ENCODE data around the gene TMEM119. TPM values are rescaled to one million over a fixed set of nuclear protein-coding genes. Genes with fewer than 3 reads are reported as not detected.

Gene TMEM119
- total and polyA plus RNA-seq, 12 donors, result 3.1 to 14.8 (median 6.6) TPM

DNA sequence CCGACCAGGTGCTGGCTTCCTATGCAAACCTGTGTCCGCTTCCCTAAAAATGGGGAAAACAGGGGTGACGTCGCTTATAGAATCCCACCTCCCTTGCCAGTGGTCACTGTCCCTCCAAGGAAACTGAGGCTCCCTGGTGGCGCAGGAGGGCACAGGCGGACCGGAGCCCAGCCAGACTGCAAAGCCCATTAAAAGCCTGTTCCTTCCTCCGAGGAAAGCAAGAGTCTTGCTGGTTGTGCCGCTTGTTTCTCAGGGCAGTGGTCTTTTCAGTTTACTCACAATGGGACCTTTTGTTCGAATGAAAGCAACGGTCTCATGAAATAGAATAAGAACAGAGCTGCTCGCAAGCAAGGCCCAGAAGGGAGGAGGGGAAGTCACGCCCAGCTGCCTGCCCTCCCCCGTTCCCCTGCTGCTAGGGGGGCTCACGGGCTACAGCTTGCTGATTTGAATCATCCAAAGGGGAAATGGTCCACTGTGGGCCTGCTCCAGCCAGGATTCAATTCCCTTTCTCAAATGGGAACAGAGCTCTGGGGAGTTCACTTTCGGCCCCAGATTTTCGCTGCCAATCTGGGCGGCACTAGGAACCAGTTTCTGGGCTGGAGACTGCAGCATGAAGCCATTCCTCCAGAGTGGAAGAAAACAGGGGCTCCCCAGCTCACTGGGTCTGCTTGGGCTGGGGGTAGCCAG is 40.4 kb upstream of the TMEM119 start:
- intact Hi-C loops (cut with DNase I), result no loop called here
- DNase-seq, result peak in 2 of 7 donors; percentile 43 to 49
- Histone ChIP-seq H3K9me3 (replicated peaks in 1 of 3) (no peaks in the 10 kb centered on the region), H3K27ac (peak overlapping the region in 3 of 5 donors; percentile 12 to 44 (median 14)), H3K4me3 (no peak overlapping the region), H3K36me3 (replicated peaks in 1 of 2) (no peaks in the 10 kb centered on the region), H3K4me1 (replicated peaks in 1 of 2) (peaks cover under 1 to 36% of the 10 kb centered on the region in 2 donors), H3K27me3 (no peaks in the 10 kb centered on the region)
- WGBS, 4 donors, result 43 to 53% (median 49%) methylated on average over 15 to 18 of the region's 18 CpGs
- no peak for TF ChIP-seq POLR2A (IDR thresholded peaks at IDR 0.05)
- TF ChIP-seq, protein P1, sequence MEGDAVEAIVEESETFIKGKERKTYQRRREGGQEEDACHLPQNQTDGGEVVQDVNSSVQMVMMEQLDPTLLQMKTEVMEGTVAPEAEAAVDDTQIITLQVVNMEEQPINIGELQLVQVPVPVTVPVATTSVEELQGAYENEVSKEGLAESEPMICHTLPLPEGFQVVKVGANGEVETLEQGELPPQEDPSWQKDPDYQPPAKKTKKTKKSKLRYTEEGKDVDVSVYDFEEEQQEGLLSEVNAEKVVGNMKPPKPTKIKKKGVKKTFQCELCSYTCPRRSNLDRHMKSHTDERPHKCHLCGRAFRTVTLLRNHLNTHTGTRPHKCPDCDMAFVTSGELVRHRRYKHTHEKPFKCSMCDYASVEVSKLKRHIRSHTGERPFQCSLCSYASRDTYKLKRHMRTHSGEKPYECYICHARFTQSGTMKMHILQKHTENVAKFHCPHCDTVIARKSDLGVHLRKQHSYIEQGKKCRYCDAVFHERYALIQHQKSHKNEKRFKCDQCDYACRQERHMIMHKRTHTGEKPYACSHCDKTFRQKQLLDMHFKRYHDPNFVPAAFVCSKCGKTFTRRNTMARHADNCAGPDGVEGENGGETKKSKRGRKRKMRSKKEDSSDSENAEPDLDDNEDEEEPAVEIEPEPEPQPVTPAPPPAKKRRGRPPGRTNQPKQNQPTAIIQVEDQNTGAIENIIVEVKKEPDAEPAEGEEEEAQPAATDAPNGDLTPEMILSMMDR (IDR thresholded peaks at IDR 0.05), result no peak

DNA sequence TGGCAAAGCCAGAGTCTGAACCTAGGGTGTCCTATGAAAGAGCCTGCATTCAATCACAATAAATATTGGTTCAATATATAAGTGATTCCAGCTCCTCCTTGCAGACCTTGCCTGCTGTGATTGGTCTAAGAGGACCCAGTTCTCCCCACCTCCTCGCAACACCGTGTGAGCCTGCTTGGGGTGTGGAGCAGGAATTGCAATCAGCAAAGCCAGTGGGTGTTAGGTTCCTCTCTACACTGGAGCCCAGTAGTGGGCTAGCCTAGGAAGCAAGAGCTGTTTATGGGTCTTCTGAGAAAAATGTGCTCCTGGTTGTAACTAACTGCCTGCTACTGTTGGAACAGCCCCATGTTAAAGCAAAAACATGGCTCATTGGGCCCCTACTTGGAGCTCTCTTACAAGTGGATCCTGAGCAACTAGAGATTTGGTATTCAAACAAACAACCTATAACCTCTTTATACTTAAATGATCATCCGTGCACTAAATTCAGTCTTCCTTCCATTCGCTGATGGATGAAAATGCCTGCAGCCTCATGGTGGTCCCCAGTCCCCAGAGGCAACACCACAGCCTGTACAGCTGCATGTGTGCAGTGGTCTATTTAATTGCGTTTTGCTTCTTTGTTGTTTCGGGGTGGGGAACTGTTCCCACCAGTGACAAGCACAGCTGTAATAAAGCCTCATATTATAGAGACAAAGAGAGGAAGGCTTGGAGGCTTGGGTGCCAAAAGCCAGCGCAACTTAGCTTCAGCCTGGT is 39.5 kb upstream of the TMEM119 start:
- no peaks in the 10 kb centered on the region for H3K9me3 ChIP-seq (replicated peaks in 1 of 3)
- TF ChIP-seq POLR2A (IDR thresholded peaks at IDR 0.05), result no peak
- TF ChIP-seq, protein P1 (IDR thresholded peaks at IDR 0.05), result no peak
- H3K27me3 ChIP-seq, result no peaks in the 10 kb centered on the region
- no peak overlapping the region for H3K27ac ChIP-seq
- intact Hi-C loops (cut with DNase I), result no loop called here
- no peaks in the 10 kb centered on the region for H3K36me3 ChIP-seq (replicated peaks in 1 of 2)
- H3K4me1 ChIP-seq (replicated peaks in 1 of 2), result peaks cover 0 to 31% of the 10 kb centered on the region in 2 donors
- DNase-seq, result no peak
- WGBS, 4 donors, result 69 to 74% (median 73%) methylated on average over 5 to 7 of the region's 7 CpGs
- no peak overlapping the region for H3K4me3 ChIP-seq

DNA sequence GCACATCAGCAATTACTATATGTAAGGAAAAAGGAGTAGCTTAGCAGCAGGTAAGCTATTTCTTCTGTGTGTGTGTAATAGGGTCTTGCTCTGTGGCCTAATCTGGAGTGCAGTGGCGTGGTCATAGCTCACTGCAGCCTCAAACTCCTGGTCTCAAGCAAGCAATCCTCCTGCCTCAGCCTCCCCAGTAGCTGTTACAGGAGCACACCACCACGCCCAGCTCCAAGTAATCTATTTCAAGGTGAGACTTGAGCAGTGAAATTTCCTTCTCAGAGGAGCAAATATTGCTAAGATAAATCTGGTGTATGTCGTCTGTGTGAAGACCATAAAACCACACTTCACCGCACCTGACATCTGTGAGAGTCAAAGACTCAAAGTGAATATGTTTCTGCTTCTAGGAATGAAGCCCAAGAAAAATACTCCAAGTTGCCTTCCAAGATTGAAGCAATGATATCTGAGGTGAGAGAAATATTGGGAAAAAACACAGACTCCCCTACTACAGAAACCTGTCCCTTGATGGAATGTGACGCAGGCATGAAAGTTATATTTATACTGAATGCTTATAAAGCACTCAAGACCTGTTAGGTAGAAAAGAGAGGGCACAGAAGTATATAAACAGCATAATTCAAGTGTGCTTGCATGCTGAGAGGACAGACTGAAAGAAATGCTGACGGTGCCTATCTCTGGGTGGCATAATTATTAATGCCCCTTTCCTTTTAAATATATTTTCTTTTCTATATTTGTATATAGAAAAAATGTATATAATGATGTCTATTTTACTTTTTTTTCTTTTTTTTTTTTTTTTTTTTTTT is 38.3 kb upstream of the TMEM119 start:
- Histone ChIP-seq H3K4me3 (no peak overlapping the region), H3K36me3 (replicated peaks in 1 of 2) (no peaks in the 10 kb centered on the region), H3K4me1 (replicated peaks in 1 of 2) (peaks cover 0 to 25% of the 10 kb centered on the region in 2 donors), H3K27ac (no peak overlapping the region), H3K9me3 (replicated peaks in 1 of 3) (no peaks in the 10 kb centered on the region), H3K27me3 (no peaks in the 10 kb centered on the region)
- TF ChIP-seq POLR2A (IDR thresholded peaks at IDR 0.05), result no peak
- TF ChIP-seq, protein P1 (IDR thresholded peaks at IDR 0.05), result no peak
- no peak for DNase-seq
- intact Hi-C loops (cut with DNase I), result no loop called here
- WGBS, 4 donors, result 73 to 82% (median 78%) methylated on average over 6 of the region's 6 CpGs

Measured in adrenal gland (tissue), 12 donors.